ENCODE measurements around the gene NKAIN2. TPM values are rescaled to one million over a fixed set of nuclear protein-coding genes. Genes with fewer than 3 reads are reported as not detected.

NKAIN2 gene
- total RNA-seq, 6 experiments from 2014 or later: not detected

- Mint-ChIP-seq H3K9me3 (peaks cover 26% of the 10 kb centered on the region), H3K27me3 (ENCODE audit: insufficient read depth) (peaks cover under 1% of the 10 kb centered on the region; the same call in 1 of the 2 replicates), H3K4me1 (ENCODE audit: low read depth) (no peaks in the 10 kb centered on the region), H3K27ac (no peak overlapping the region), H3K4me3 (no peak overlapping the region), H3K36me3 (ENCODE audit: low read depth) (no peaks in the 10 kb centered on the region)
- no peak for TF ChIP-seq CTCF (IDR thresholded peaks at IDR 0.05)
- no peak for DNase-seq
Observed at GRCh38 chr6:123848347-123848746, 44.7 kb downstream of the NKAIN2 start.

- H3K27me3 Mint-ChIP-seq (ENCODE audit: insufficient read depth): no peaks in the 10 kb centered on the region
- H3K4me1 Mint-ChIP-seq (ENCODE audit: low read depth): no peaks in the 10 kb centered on the region
- H3K9me3 Mint-ChIP-seq: peaks cover 23% of the 10 kb centered on the region; the same call in 1 of the 2 replicates
- no peak overlapping the region for H3K27ac Mint-ChIP-seq
- DNase-seq: no peak
- TF ChIP-seq CTCF (IDR thresholded peaks at IDR 0.05): no peak
- no peak overlapping the region for H3K4me3 Mint-ChIP-seq
- H3K36me3 Mint-ChIP-seq (ENCODE audit: low read depth): no peaks in the 10 kb centered on the region
Observed at GRCh38 chr6:123849406-123849805, 45.7 kb downstream of the NKAIN2 start.

GRCh38 chr6:123850555-123850954 is 46.9 kb downstream of the NKAIN2 start:
- no peaks in the 10 kb centered on the region for H3K36me3 Mint-ChIP-seq (ENCODE audit: low read depth)
- DNase-seq: no peak
- no peak overlapping the region for H3K4me3 Mint-ChIP-seq
- H3K9me3 Mint-ChIP-seq: peaks cover 23% of the 10 kb centered on the region; the same call in 1 of the 2 replicates
- no peak for TF ChIP-seq CTCF (IDR thresholded peaks at IDR 0.05)
- no peaks in the 10 kb centered on the region for H3K4me1 Mint-ChIP-seq (ENCODE audit: low read depth)
- no peaks in the 10 kb centered on the region for H3K27me3 Mint-ChIP-seq (ENCODE audit: insufficient read depth)
- no peak overlapping the region for H3K27ac Mint-ChIP-seq

- H3K27ac Mint-ChIP-seq: no peak overlapping the region
- no peak for TF ChIP-seq CTCF (IDR thresholded peaks at IDR 0.05)
- no peaks in the 10 kb centered on the region for H3K36me3 Mint-ChIP-seq (ENCODE audit: low read depth)
- peaks cover 22% of the 10 kb centered on the region; the same call in 1 of the 2 replicates for H3K9me3 Mint-ChIP-seq
- no peaks in the 10 kb centered on the region for H3K4me1 Mint-ChIP-seq (ENCODE audit: low read depth)
- no peaks in the 10 kb centered on the region for H3K27me3 Mint-ChIP-seq (ENCODE audit: insufficient read depth)
- DNase-seq: no peak
- H3K4me3 Mint-ChIP-seq: no peak overlapping the region
Observed at GRCh38 chr6:123854201-123854600, 50.5 kb downstream of the NKAIN2 start.

GRCh38 chr6:123855506-123855905 is 51.8 kb downstream of the NKAIN2 start:
- Mint-ChIP-seq H3K4me3 (no peak overlapping the region), H3K27ac (no peak overlapping the region)

More at GRCh38 chr6:123855506-123855905, 51.8 kb downstream of the NKAIN2 start:
- Mint-ChIP-seq H3K4me1 (ENCODE audit: low read depth) (no peaks in the 10 kb centered on the region), H3K9me3 (peaks cover 29% of the 10 kb centered on the region), H3K27me3 (ENCODE audit: insufficient read depth) (no peaks in the 10 kb centered on the region), H3K36me3 (ENCODE audit: low read depth) (no peaks in the 10 kb centered on the region)
- DNase-seq: no peak
- no peak for TF ChIP-seq CTCF (IDR thresholded peaks at IDR 0.05)
